H9 (cell line): ENCODE results near the gene STK25. TPM values are rescaled to one million over a fixed set of nuclear protein-coding genes. Genes with fewer than 3 reads are reported as not detected.
A peak's percentile ranks its signal among the peaks of the same experiment; 100 is the strongest.

Experiments
- DNase-seq: peaks from one replicate; pipeline ENCODE4 v3.0.0-alpha.2; 2017
- H2AFZ ChIP-seq: one replicate; pipeline ENCODE4 v1.6.1; 2013; ENCODE audit warnings: mild to moderate bottlenecking, low read length, control low read depth, moderate library complexity
- H2AK5ac ChIP-seq: 2 replicates; pipeline ENCODE4 v1.6.1; 2013; ENCODE audit warnings: low read length, control low read depth, mixed read lengths; ENCODE audit not compliant: insufficient read length
- H2BK120ac ChIP-seq: one replicate; pipeline ENCODE4 v1.6.1; 2013; ENCODE audit warnings: low read depth, mild to moderate bottlenecking, low read length, control low read depth, inconsistent platforms; ENCODE audit not compliant: poor library complexity, severe bottlenecking
- H2BK12ac ChIP-seq: 2 replicates; pipeline ENCODE4 v1.6.1; 2013; ENCODE audit warnings: low read length, control low read depth, mixed read lengths, low read depth; ENCODE audit not compliant: insufficient read length
- H2BK15ac ChIP-seq: 2 replicates; pipeline ENCODE4 v1.6.1; 2013; ENCODE audit warnings: low read depth, low read length, control low read depth
- H2BK20ac ChIP-seq: one replicate; pipeline ENCODE4 v1.6.1; 2013; ENCODE audit warnings: low read depth, mild to moderate bottlenecking, low read length, control low read depth, inconsistent platforms; ENCODE audit not compliant: poor library complexity, severe bottlenecking
- H2BK5ac ChIP-seq: 2 replicates; pipeline ENCODE4 v1.6.1; 2013; ENCODE audit warnings: low read length, control low read depth, mixed read lengths; ENCODE audit not compliant: insufficient read length
- H3K14ac ChIP-seq: 2 replicates; pipeline ENCODE4 v1.6.1; 2013; ENCODE audit warnings: low read length, control low read depth; ENCODE audit not compliant: insufficient read depth
- H3K18ac ChIP-seq: 2 replicates; pipeline ENCODE4 v1.6.1; 2013; ENCODE audit warnings: low read depth, mild to moderate bottlenecking, mixed read lengths, low read length, control low read depth; ENCODE audit not compliant: insufficient read length
- H3K23ac ChIP-seq: 2 replicates; pipeline ENCODE4 v1.6.1; 2013; ENCODE audit warnings: low read length, control low read depth, mixed read lengths, low read depth; ENCODE audit not compliant: insufficient read length
- H3K23me2 ChIP-seq: 2 replicates; pipeline ENCODE4 v1.6.1; 2013; ENCODE audit warnings: low read depth, mild to moderate bottlenecking, mixed read lengths, low read length, control low read depth; ENCODE audit not compliant: insufficient read length, poor library complexity, severe bottlenecking
- H3K27ac ChIP-seq: 2 replicates; pipeline ENCODE4 v1.5.1; 2013; ENCODE audit warnings: low read length, control low read depth, mixed read lengths, low read depth; ENCODE audit not compliant: insufficient read length
- H3K27me3 ChIP-seq: 2 replicates; pipeline ENCODE4 v1.6.1; 2013; ENCODE audit warnings: low read length, control low read depth, inconsistent platforms; ENCODE audit not compliant: insufficient read depth
- H3K4ac ChIP-seq: 2 replicates; pipeline ENCODE4 v1.6.1; 2013; ENCODE audit warnings: low read depth, mild to moderate bottlenecking, control low read depth, inconsistent platforms, low read length, moderate library complexity
- H3K4me1 ChIP-seq: 2 replicates; pipeline ENCODE4 v1.6.1; 2013; ENCODE audit warnings: low read length, control low read depth, inconsistent platforms; ENCODE audit not compliant: insufficient read depth
- H3K4me2 ChIP-seq: 2 replicates; pipeline ENCODE4 v1.6.1; 2013; ENCODE audit warnings: low read length, control low read depth, mixed read lengths; ENCODE audit not compliant: insufficient read length, insufficient read depth
- H3K56ac ChIP-seq: 2 replicates; pipeline ENCODE4 v1.6.1; 2013; ENCODE audit warnings: low read depth, mild to moderate bottlenecking, mixed read lengths, low read length, control low read depth; ENCODE audit not compliant: insufficient read length
- H3K79me1 ChIP-seq: 2 replicates; pipeline ENCODE4 v1.6.1; 2013; ENCODE audit warnings: low read depth, mild to moderate bottlenecking, moderate library complexity, low read length, control low read depth, inconsistent platforms; ENCODE audit not compliant: insufficient read depth, poor library complexity, severe bottlenecking
- H3K79me2 ChIP-seq: 2 replicates; pipeline ENCODE4 v1.6.1; 2013; ENCODE audit warnings: low read length, control low read depth, inconsistent platforms; ENCODE audit not compliant: insufficient read depth
- H3K9ac ChIP-seq: 2 replicates; pipeline ENCODE4 v1.6.1; 2013; ENCODE audit warnings: low read length, control low read depth, mixed read lengths; ENCODE audit not compliant: insufficient read length; ENCODE audit errors: extremely low read depth
- H3K9me3 ChIP-seq: one replicate; pipeline ENCODE4 v1.6.1; 2013; ENCODE audit warnings: low read depth, low read length, inconsistent platforms; ENCODE audit not compliant: control insufficient read depth
- H3T11ph ChIP-seq: one replicate; pipeline ENCODE4 v1.6.1; 2013; ENCODE audit warnings: mild to moderate bottlenecking, low read length, control low read depth, inconsistent platforms
- H4K20me1 ChIP-seq: one replicate; pipeline ENCODE4 v1.6.1; 2013; ENCODE audit not compliant: control insufficient read depth, insufficient read length, insufficient read depth
- H4K5ac ChIP-seq: 2 replicates; pipeline ENCODE4 v1.6.1; 2013; ENCODE audit warnings: low read depth, mild to moderate bottlenecking, mixed read lengths, low read length, control low read depth; ENCODE audit not compliant: insufficient read length
- H4K8ac ChIP-seq: replicated peaks from 2 replicates; pipeline ENCODE4 v1.6.1; 2013; ENCODE audit warnings: low read length, control low read depth, mixed read lengths, low read depth; ENCODE audit not compliant: insufficient read length
- H4K91ac ChIP-seq: 2 replicates; pipeline ENCODE4 v1.6.1; 2013; ENCODE audit warnings: low read depth, mild to moderate bottlenecking, moderate library complexity, mixed read lengths, low read length, control low read depth; ENCODE audit not compliant: insufficient read length
- H3K27ac Mint-ChIP-seq, 3 experiments: 2 replicates in 2 of 3; 3 replicates in 1 of 3; pipeline ENCODE4 v1.8.0; 2020 to 2021; ENCODE audit warnings: mixed read lengths in 3 of 3, mild to moderate bottlenecking in 1 of 3, moderate library complexity in 1 of 3
- H3K27me3 Mint-ChIP-seq: 2 replicates; pipeline ENCODE4 v1.8.0; 2021; ENCODE audit warnings: low read depth, mild to moderate bottlenecking, moderate library complexity, mixed read lengths
- H3K36me3 Mint-ChIP-seq, 3 experiments: 2 replicates in 2 of 3; 3 replicates in 1 of 3; pipeline ENCODE4 v1.8.0; 2020 to 2021; ENCODE audit warnings: low read depth in 3 of 3, mixed read lengths in 3 of 3; ENCODE audit not compliant: insufficient read depth in 1 of 3
- H3K4me1 Mint-ChIP-seq, 2 experiments: 2 replicates each; pipeline ENCODE4 v1.8.0; 2020; ENCODE audit warnings: mixed read lengths in 2 of 2
- H3K4me3 Mint-ChIP-seq, 2 experiments: 2 replicates in 1 of 2; 3 replicates in 1 of 2; pipeline ENCODE4 v1.8.0; 2020 to 2021; ENCODE audit warnings: mild to moderate bottlenecking in 2 of 2, mixed read lengths in 2 of 2, moderate library complexity in 1 of 2
- H3K9me3 Mint-ChIP-seq, 2 experiments: 2 replicates in 1 of 2; 3 replicates in 1 of 2; pipeline ENCODE4 v1.8.0; 2020; ENCODE audit warnings: mild to moderate bottlenecking in 2 of 2, mixed read lengths in 2 of 2, moderate library complexity in 1 of 2
- WGBS: extraction: QIAGEN DNeasy Blood & Tissue Kit; methylation state at CpG from one replicate; pipeline ENCODE4 v1.1.7; 2013; ENCODE audit warnings: missing lambda C conversion rate, low lambda C conversion rate, mixed read lengths; ENCODE audit not compliant: insufficient read length; ENCODE audit errors: extremely low coverage; 5-methylcytosine and 5-hydroxymethylcytosine counted together
- total RNA-seq: library from RNA; stranded (reverse); gene quantifications from 2 replicates; pipeline ENCODE4 v1.2.1, GENCODE V29; 2021
- TF ChIP-seq, protein P1 (sequence below): fragments of 200-600 bp; sonication (generic); conservative IDR thresholded peaks from 3 replicates; pipeline ENCODE4 v1.8.0; 2021; ENCODE audit warnings: antibody characterized with exemption, mild to moderate bottlenecking

STK25 gene
- total RNA-seq, 1 experiment from 2014 or later: 189 TPM

DNA sequence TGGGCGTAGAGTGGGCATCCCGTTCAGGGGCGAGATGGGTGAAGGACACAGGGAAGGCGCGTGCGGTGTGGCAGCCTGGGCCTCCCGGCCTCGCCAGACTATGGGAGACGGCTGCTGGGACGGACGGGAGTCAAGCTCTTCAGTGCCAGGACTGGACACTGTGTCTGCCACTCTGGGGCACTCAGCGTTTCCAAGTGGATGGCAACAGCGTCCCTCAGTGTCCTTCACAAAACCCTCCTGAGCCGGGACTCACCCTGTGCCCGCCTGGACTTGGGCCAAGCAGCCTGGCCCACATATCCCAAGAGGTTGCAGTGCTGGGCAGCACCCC is 33.9 kb upstream of the STK25 start:
- Histone ChIP-seq H3K23ac (no peak overlapping the region), H3K27me3 (peaks cover 16% of the 10 kb centered on the region; the same call in 1 of the 2 replicates), H3K4ac (no peak overlapping the region), H2BK12ac (no peak overlapping the region), H3K9ac (no peak overlapping the region), H3K18ac (no peak overlapping the region), H3K4me1 (no peaks in the 10 kb centered on the region), H4K20me1 (no peaks in the 10 kb centered on the region), H3K23me2 (peaks cover 11% of the 10 kb centered on the region), H4K8ac (no peak overlapping the region), H3K14ac (no peak overlapping the region; the same call in 1 of the 2 replicates), H2AK5ac (no peak overlapping the region), H2BK120ac (no peak overlapping the region), H2BK20ac (no peak overlapping the region), H4K5ac (no peak overlapping the region), H3K56ac (no peak overlapping the region), H2BK5ac (no peak overlapping the region), H3K9me3 (no peaks in the 10 kb centered on the region), H2AFZ (no peak overlapping the region), H3K4me2 (peak overlapping the region; percentile 49), H3T11ph (no peak overlapping the region), H3K27ac (no peak overlapping the region), H2BK15ac (no peak overlapping the region), H3K79me1 (no peaks in the 10 kb centered on the region), H3K79me2 (no peaks in the 10 kb centered on the region), H4K91ac (no peak overlapping the region)
- peaks cover 2% of the 10 kb centered on the region in 2 experiments; a peak in 1 of 5 replicates for H3K9me3 Mint-ChIP-seq
- peaks cover 50% of the 10 kb centered on the region for H3K27me3 Mint-ChIP-seq
- H3K27ac Mint-ChIP-seq: no peak overlapping the region; a peak in 1 of 7 replicates
- WGBS: no CpG with 5 or more reads among the region's 15 CpGs
- H3K36me3 Mint-ChIP-seq: no peaks in the 10 kb centered on the region
- TF ChIP-seq, protein P1, sequence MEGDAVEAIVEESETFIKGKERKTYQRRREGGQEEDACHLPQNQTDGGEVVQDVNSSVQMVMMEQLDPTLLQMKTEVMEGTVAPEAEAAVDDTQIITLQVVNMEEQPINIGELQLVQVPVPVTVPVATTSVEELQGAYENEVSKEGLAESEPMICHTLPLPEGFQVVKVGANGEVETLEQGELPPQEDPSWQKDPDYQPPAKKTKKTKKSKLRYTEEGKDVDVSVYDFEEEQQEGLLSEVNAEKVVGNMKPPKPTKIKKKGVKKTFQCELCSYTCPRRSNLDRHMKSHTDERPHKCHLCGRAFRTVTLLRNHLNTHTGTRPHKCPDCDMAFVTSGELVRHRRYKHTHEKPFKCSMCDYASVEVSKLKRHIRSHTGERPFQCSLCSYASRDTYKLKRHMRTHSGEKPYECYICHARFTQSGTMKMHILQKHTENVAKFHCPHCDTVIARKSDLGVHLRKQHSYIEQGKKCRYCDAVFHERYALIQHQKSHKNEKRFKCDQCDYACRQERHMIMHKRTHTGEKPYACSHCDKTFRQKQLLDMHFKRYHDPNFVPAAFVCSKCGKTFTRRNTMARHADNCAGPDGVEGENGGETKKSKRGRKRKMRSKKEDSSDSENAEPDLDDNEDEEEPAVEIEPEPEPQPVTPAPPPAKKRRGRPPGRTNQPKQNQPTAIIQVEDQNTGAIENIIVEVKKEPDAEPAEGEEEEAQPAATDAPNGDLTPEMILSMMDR: no peak
- no peak for DNase-seq
- peak overlapping the region; percentile 26 to 58; a peak in 3 of 5 replicates for H3K4me3 Mint-ChIP-seq
- peaks cover 3 to 11% of the 10 kb centered on the region in 2 experiments; a peak in 3 of 4 replicates for H3K4me1 Mint-ChIP-seq
